GM12892 (cell line): Measurements from ENCODE around the gene CTDP1.

Experiments
- POLR2A ChIP-seq: IDR thresholded peaks from 2 replicates; pipeline ENCODE4 v1.6.1; 2011; ENCODE audit warnings: low read depth, low read length, control low read depth
- POLR2AphosphoS5 ChIP-seq: IDR thresholded peaks from 2 replicates; pipeline ENCODE4 v1.6.1; 2011; ENCODE audit warnings: low read depth, low read length, control low read depth
- TAF1 ChIP-seq: IDR thresholded peaks from 2 replicates; pipeline ENCODE4 v1.6.1; 2011; ENCODE audit warnings: low read depth, mild to moderate bottlenecking, control low read depth, low read length, borderline replicate concordance

- no peak for TF ChIP-seq POLR2A
- no peak for TF ChIP-seq TAF1
- TF ChIP-seq POLR2AphosphoS5, result no peak
These were observed 84.5 kb downstream of the CTDP1 start for GRCh38 chr18:79764131-79764530.
